HepG2 (cell line): ENCODE results near the gene CDC42SE2. TPM values are rescaled to one million over a fixed set of nuclear protein-coding genes. Genes with fewer than 3 reads are reported as not detected.

Experiments
- CREB1 ChIP-seq, 2 experiments: fragments of 450-650 bp in 1 of 2; IDR thresholded peaks; 2 replicates each; pipeline ENCODE4 v1.6.1; 2016 to 2017; ENCODE audit warnings: control low read depth in 1 of 2, mild to moderate bottlenecking in 1 of 2, missing compliant biosample characterization in 1 of 2, missing genetic modification characterization in 1 of 2
- EHMT2 ChIP-seq: fragments of 200-600 bp; sonication (generic); IDR thresholded peaks from 2 replicates; pipeline ENCODE4 v1.7.0; 2017; ENCODE audit warnings: antibody characterized with exemption, low read depth, low read length, borderline replicate concordance
- FOXK2 ChIP-seq: fragments of 450-650 bp; IDR thresholded peaks from 2 replicates; pipeline ENCODE4 v1.6.1; 2016
- FOXM1 ChIP-seq: sonication (generic); formaldehyde crosslinking; IDR thresholded peaks from 2 replicates; pipeline ENCODE4 v1.5.0; 2020; ENCODE audit warnings: missing genetic modification reagents
- FOXP1 ChIP-seq, 2 experiments: fragments of 450-650 bp in 1 of 2; IDR thresholded peaks; 2 replicates each; pipeline ENCODE4 v1.6.1; 2017 to 2018; ENCODE audit warnings: antibody characterized with exemption in 1 of 2
- GATAD1 ChIP-seq: IDR thresholded peaks from 2 replicates; pipeline ENCODE4 v1.6.1; 2016; ENCODE audit warnings: missing genetic modification reagents, missing compliant biosample characterization
- GATAD2A ChIP-seq: IDR thresholded peaks from 2 replicates; pipeline ENCODE4 v1.6.1; 2016
- HNF4A ChIP-seq: sonication (generic); formaldehyde crosslinking; IDR thresholded peaks from 2 replicates; pipeline ENCODE4 v1.4.0; 2020; ENCODE audit warnings: missing genetic modification reagents
- JARID2 ChIP-seq: sonication (generic); formaldehyde crosslinking; IDR thresholded peaks from 2 replicates; pipeline ENCODE4 v1.8.1; 2023; ENCODE audit warnings: missing genetic modification reagents, inconsistent platforms; ENCODE audit not compliant: insufficient replicate concordance
- KAT8 ChIP-seq: IDR thresholded peaks from 2 replicates; pipeline ENCODE4 v1.6.1; 2016; ENCODE audit warnings: missing genetic modification reagents, missing compliant biosample characterization
- MAFG ChIP-seq: sonication (generic); formaldehyde crosslinking; IDR thresholded peaks from 2 replicates; pipeline ENCODE4 v1.5.1; 2020; ENCODE audit warnings: mild to moderate bottlenecking, missing genetic modification reagents
- MIXL1 ChIP-seq: IDR thresholded peaks from 2 replicates; pipeline ENCODE4 v1.6.1; 2016
- MTF1 ChIP-seq: sonication (generic); formaldehyde crosslinking; IDR thresholded peaks from 2 replicates; pipeline ENCODE4 v1.5.0; 2020; ENCODE audit warnings: missing genetic modification reagents
- MXI1 ChIP-seq: IDR thresholded peaks from 3 replicates; pipeline ENCODE4 v1.6.1; 2012; ENCODE audit warnings: low read depth, low read length, inconsistent platforms, borderline replicate concordance
- NCOA2 ChIP-seq: sonication (generic); formaldehyde crosslinking; IDR thresholded peaks from 2 replicates; pipeline ENCODE4 v1.8.0; 2022; ENCODE audit warnings: inconsistent platforms
- NONO ChIP-seq, 2 experiments: fragments of 450-650 bp in 1 of 2; sonication (generic) in 1 of 2; formaldehyde crosslinking in 1 of 2; IDR thresholded peaks in 1 of 2; conservative IDR thresholded peaks in 1 of 2; 2 replicates each; pipeline versions ENCODE4 v1.6.1 to v1.8.0; 2017 to 2022; ENCODE audit warnings: mild to moderate bottlenecking in 1 of 2, missing genetic modification reagents in 1 of 2, moderate library complexity in 1 of 2
- NR2F6 ChIP-seq, 2 experiments: IDR thresholded peaks; 2 replicates each; pipeline ENCODE4 v1.6.1; 2016; ENCODE audit warnings: antibody characterized with exemption in 1 of 2, mild to moderate bottlenecking in 1 of 2
- RFX1 ChIP-seq: fragments of 450-650 bp; IDR thresholded peaks from 2 replicates; pipeline ENCODE4 v1.6.1; 2017
- SAP130 ChIP-seq: IDR thresholded peaks from 2 replicates; pipeline ENCODE4 v1.6.1; 2016; ENCODE audit warnings: low read depth
- STAG1 ChIP-seq: sonication (generic); formaldehyde crosslinking; IDR thresholded peaks from 2 replicates; pipeline ENCODE4 v1.4.0; 2020; ENCODE audit warnings: missing genetic modification reagents
- ZNF12 ChIP-seq: sonication (generic); formaldehyde crosslinking; IDR thresholded peaks from 2 replicates; pipeline ENCODE4 v1.5.0; 2020; ENCODE audit warnings: missing genetic modification reagents
- ZNF383 ChIP-seq: sonication (generic); formaldehyde crosslinking; IDR thresholded peaks from 2 replicates; pipeline ENCODE4 v1.4.0; 2020; ENCODE audit warnings: missing genetic modification reagents, mild to moderate bottlenecking, borderline replicate concordance
- ZNF614 ChIP-seq: IDR thresholded peaks from 2 replicates; pipeline ENCODE4 v1.6.1; 2018; ENCODE audit warnings: missing biosample characterization, missing genetic modification reagents, inconsistent platforms, borderline replicate concordance
- polyA plus RNA-seq, 8 experiments: library from polyadenylated mRNA; depleted of rRNA in 3 of 8; stranded (reverse) in 7 of 8; unstranded in 1 of 8; fragments of >200 nt; fragmentation: Illumina TruSeq in 4 of 8; extraction: Trizol in 4 of 8; gene quantifications; 2 replicates each; pipeline versions ENCODE4 v1.2.1 to v1.2.3, GENCODE V29; 2011 to 2016; ENCODE audit warnings: low read depth in 4 of 8, missing spikeins in 1 of 8, mixed read lengths in 1 of 8; ENCODE audit not compliant: insufficient read depth in 1 of 8
- total RNA-seq, 5 experiments: library from RNA; depleted of rRNA; stranded (reverse); fragments of >200 nt; fragmentation: Illumina TruSeq; extraction: Trizol; gene quantifications; 2 replicates each; pipeline ENCODE4 v1.2.3, GENCODE V29; 2016; ENCODE audit warnings: low read depth in 1 of 5
- TF ChIP-seq, protein P1 (sequence below): IDR thresholded peaks from 2 replicates; pipeline ENCODE4 v1.6.1; 2016; ENCODE audit warnings: mild to moderate bottlenecking
- TF ChIP-seq, protein P2 (sequence below): sonication (generic); formaldehyde crosslinking; IDR thresholded peaks from 2 replicates; pipeline ENCODE4 v1.4.0; 2020; ENCODE audit warnings: missing genetic modification reagents, mild to moderate bottlenecking, borderline replicate concordance
- TF ChIP-seq, protein P3 (sequence below): IDR thresholded peaks from 2 replicates; pipeline ENCODE4 v1.6.1; 2016

The CDC42SE2 gene
- total and polyA plus RNA-seq, 2 of the 13 experiments (the other 11 are each of a cell fraction or from before 2014, with no cell fraction given): 19.6 to 25.0 TPM

DNA sequence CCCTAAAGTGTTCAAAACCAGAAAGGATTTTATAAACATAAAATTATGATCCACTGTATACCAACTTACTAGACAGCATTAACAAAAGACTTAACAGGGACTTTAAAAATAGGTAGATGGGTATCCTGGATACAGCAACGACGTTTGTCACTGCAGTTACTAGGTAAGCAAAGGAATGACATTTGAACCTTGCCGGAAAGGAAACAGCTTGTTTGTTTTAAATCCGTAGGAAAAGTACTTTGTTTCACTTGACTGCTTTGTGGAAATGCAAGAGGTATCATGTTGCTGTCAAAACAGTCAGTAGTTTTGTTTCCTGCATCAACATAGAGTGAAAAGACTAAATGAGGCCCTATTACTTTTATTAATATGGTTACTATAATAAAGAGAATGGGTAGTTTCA lies 122.9 kb downstream of the CDC42SE2 start (continued):
- TF ChIP-seq, protein P1, sequence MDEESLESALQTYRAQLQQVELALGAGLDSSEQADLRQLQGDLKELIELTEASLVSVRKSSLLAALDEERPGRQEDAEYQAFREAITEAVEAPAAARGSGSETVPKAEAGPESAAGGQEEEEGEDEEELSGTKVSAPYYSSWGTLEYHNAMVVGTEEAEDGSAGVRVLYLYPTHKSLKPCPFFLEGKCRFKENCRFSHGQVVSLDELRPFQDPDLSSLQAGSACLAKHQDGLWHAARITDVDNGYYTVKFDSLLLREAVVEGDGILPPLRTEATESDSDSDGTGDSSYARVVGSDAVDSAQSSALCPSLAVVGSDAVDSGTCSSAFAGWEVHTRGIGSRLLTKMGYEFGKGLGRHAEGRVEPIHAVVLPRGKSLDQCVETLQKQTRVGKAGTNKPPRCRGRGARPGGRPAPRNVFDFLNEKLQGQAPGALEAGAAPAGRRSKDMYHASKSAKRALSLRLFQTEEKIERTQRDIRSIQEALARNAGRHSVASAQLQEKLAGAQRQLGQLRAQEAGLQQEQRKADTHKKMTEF: peak; percentile 74
- peak; percentile 86 for TF ChIP-seq GATAD2A (CRISPR knock-in tag)
- TF ChIP-seq MIXL1 (CRISPR knock-in tag): no peak
- peak; percentile 61; the same call in 1 of the 2 replicates for TF ChIP-seq ZNF614 (CRISPR knock-in tag)
- no peak for TF ChIP-seq FOXM1 (CRISPR knock-in tag)
- no peak for TF ChIP-seq EHMT2
- peak; percentile 53 for TF ChIP-seq HNF4A (CRISPR knock-in tag)
- TF ChIP-seq FOXK2: peak; percentile 55; the same call in 1 of the 2 replicates
- TF ChIP-seq FOXP1 (IDR thresholded peaks at IDR 0.05): no peak
- TF ChIP-seq FOXP1 (CRISPR knock-in tag; IDR thresholded peaks at IDR 0.05): peak; percentile 78; the same call in 1 of the 2 replicates
- TF ChIP-seq RFX1: peak; percentile 40; the same call in 1 of the 2 replicates
- no peak for TF ChIP-seq ZNF12 (CRISPR knock-in tag)
- TF ChIP-seq MAFG: no peak
- TF ChIP-seq NCOA2 (CRISPR knock-in tag): peak; percentile 86
- TF ChIP-seq ZNF383 (CRISPR knock-in tag): no peak
- 0 out of 2 replicates have a peak, but pooled peaks have one; percentile 35 for TF ChIP-seq GATAD1 (CRISPR knock-in tag)
- TF ChIP-seq SAP130 (CRISPR knock-in tag): peak; percentile 88
- no peak; the same call in 1 of the 2 replicates for TF ChIP-seq NR2F6 (IDR thresholded peaks at IDR 0.05)
- peak; percentile 68 for TF ChIP-seq NR2F6 (CRISPR knock-in tag; IDR thresholded peaks at IDR 0.05)
- TF ChIP-seq KAT8 (CRISPR knock-in tag): 0 out of 2 replicates have a peak, but pooled peaks have one; percentile 27
- no peak for TF ChIP-seq NONO (IDR thresholded peaks at IDR 0.05)
- 0 out of 2 replicates have a peak, but pooled peaks have one; percentile 29 for TF ChIP-seq NONO (CRISPR knock-in tag; conservative IDR thresholded peaks at IDR 0.05)
- no peak for TF ChIP-seq JARID2 (CRISPR knock-in tag)
- TF ChIP-seq, protein P2, sequence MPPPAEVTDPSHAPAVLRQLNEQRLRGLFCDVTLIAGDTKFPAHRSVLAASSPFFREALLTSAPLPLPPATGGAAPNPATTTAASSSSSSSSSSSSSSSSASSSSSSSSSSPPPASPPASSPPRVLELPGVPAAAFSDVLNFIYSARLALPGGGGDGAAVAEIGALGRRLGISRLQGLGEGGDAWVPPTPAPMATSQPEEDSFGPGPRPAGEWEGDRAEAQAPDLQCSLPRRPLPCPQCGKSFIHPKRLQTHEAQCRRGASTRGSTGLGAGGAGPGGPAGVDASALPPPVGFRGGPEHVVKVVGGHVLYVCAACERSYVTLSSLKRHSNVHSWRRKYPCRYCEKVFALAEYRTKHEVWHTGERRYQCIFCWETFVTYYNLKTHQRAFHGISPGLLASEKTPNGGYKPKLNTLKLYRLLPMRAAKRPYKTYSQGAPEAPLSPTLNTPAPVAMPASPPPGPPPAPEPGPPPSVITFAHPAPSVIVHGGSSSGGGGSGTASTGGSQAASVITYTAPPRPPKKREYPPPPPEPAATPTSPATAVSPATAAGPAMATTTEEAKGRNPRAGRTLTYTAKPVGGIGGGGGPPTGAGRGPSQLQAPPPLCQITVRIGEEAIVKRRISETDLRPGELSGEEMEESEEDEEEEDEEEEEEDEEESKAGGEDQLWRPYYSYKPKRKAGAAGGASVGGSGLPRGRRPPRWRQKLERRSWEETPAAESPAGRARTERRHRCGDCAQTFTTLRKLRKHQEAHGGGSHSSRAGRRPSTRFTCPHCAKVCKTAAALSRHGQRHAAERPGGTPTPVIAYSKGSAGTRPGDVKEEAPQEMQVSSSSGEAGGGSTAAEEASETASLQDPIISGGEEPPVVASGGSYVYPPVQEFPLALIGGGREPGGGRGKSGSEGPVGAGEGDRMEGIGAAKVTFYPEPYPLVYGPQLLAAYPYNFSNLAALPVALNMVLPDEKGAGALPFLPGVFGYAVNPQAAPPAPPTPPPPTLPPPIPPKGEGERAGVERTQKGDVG (CRISPR knock-in tag): no peak
- TF ChIP-seq MXI1: peak; percentile 34; the same call in 1 of the 3 replicates
- TF ChIP-seq, protein P3, sequence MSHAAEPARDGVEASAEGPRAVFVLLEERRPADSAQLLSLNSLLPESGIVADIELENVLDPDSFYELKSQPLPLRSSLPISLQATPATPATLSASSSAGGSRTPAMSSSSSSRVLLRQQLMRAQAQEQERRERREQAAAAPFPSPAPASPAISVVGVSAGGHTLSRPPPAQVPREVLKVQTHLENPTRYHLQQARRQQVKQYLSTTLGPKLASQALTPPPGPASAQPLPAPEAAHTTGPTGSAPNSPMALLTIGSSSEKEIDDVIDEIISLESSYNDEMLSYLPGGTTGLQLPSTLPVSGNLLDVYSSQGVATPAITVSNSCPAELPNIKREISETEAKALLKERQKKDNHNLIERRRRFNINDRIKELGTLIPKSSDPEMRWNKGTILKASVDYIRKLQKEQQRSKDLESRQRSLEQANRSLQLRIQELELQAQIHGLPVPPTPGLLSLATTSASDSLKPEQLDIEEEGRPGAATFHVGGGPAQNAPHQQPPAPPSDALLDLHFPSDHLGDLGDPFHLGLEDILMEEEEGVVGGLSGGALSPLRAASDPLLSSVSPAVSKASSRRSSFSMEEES: 0 out of 2 replicates have a peak, but pooled peaks have one; percentile 32
- no peak for TF ChIP-seq MTF1
- 0 out of 2 replicates have a peak, but pooled peaks have one; percentile 8 for TF ChIP-seq STAG1 (CRISPR knock-in tag)
- TF ChIP-seq CREB1 (IDR thresholded peaks at IDR 0.05): no peak
- peak; percentile 42 for TF ChIP-seq CREB1 (CRISPR knock-in tag; IDR thresholded peaks at IDR 0.05)
